HCT116 (cell line): ENCODE data around the gene BANF1. TPM values are rescaled to one million over a fixed set of nuclear protein-coding genes. Genes with fewer than 3 reads are reported as not detected.

Source experiments
- ATAC-seq: fragments of 200-7000 bp; cut with Tn5 transposase; 2 replicates; pipeline ENCODE4 v1.9.1; 2020; ENCODE audit warnings: mild to moderate bottlenecking, moderate library complexity
- BruUV-seq: library from RNA; stranded (reverse); fragments of 400-500 nt; replicated peaks from 2 replicates; lab custom pipeline; 2021; lab: Mats Ljungman, UMichigan
- CTCF ChIA-PET: fragments of 300-600 bp; sonication (Branson Sonifier 250); formaldehyde crosslinking; loops from one replicate; lab custom pipeline; 2021; ENCODE audit warnings: antibody characterized with exemption; lab: Charles Lee
- POLR2A ChIA-PET: fragments of 300-600, 350-600 bp; sonication (Branson Sonifier 250); formaldehyde crosslinking; loops from one replicate; lab custom pipeline; 2021; ENCODE audit warnings: antibody characterized with exemption; lab: Charles Lee
- RAD21 ChIA-PET, 2 experiments: fragments of 300-600 bp; sonication (Branson Sonifier 250); formaldehyde crosslinking; loops; one replicate each; lab custom pipeline; 2023; ENCODE audit warnings: low total read pairs in 2 of 2; ENCODE audit not compliant: uncharacterized antibody in 2 of 2, unreplicated experiment in 2 of 2, low non-redundant PET in 1 of 2; lab: Charles Lee
- DNase-seq: peaks from one replicate; pipeline ENCODE4 v3.0.0-alpha.2; 2010; ENCODE audit warnings: low read depth, low spot score
- H2AFZ ChIP-seq: fragments of 200-600 bp; shearing (Covaris generic), sonication (generic); 2 replicates; pipeline ENCODE4 v1.6.1; 2017; ENCODE audit warnings: low read depth, mixed run types, mixed read lengths, antibody characterized with exemption, low read length; ENCODE audit not compliant: poor library complexity, severe bottlenecking
- H3K27ac ChIP-seq: 2 replicates; pipeline ENCODE4 v1.5.1; 2012; ENCODE audit warnings: low read depth, low read length
- H3K27me3 ChIP-seq: fragments of 200-600 bp; sonication (generic); 2 replicates; pipeline ENCODE4 v1.6.1; 2016; ENCODE audit warnings: mixed run types, low read length, mixed read lengths; ENCODE audit not compliant: insufficient read depth
- H3K36me3 ChIP-seq, 2 experiments: fragments of 200-500 bp in 1 of 2; fragments of 200-600 bp in 1 of 2; sonication (Bioruptor generic) in 1 of 2; sonication (generic) in 1 of 2; 2 replicates each; pipeline versions ENCODE4 v1.5.1 to v1.6.1; 2014 to 2016; ENCODE audit warnings: low read length in 2 of 2, inconsistent platforms in 1 of 2, mixed read lengths in 1 of 2, mixed run types in 1 of 2; ENCODE audit not compliant: insufficient read depth in 2 of 2, control insufficient read depth in 1 of 2
- H3K4me1 ChIP-seq, 2 experiments: fragments of 200-600 bp in 1 of 2; sonication (generic) in 1 of 2; 2 replicates each; pipeline versions ENCODE4 v1.5.1 to v1.6.1; 2012 to 2017; ENCODE audit warnings: low read length in 2 of 2, inconsistent platforms in 1 of 2, mild to moderate bottlenecking in 1 of 2, mixed read lengths in 1 of 2, mixed run types in 1 of 2, moderate library complexity in 1 of 2; ENCODE audit not compliant: insufficient read depth in 2 of 2, control insufficient read depth in 1 of 2
- H3K4me2 ChIP-seq: fragments of 200-600 bp; sonication (generic); 2 replicates; pipeline ENCODE4 v1.6.1; 2017; ENCODE audit warnings: mixed run types, low read length, mixed read lengths
- H3K4me3 ChIP-seq, 2 experiments: fragments of 200-600 bp in 1 of 2; sonication (generic) in 1 of 2; replicated peaks in 1 of 2; 2 replicates each; pipeline ENCODE4 v1.5.1; 2011 to 2016; ENCODE audit warnings: low read length in 2 of 2, control low read depth in 1 of 2, low read depth in 1 of 2, mild to moderate bottlenecking in 1 of 2, mixed read lengths in 1 of 2, mixed run types in 1 of 2
- H3K79me2 ChIP-seq: fragments of 200-600 bp; sonication (generic); 2 replicates; pipeline ENCODE4 v1.6.1; 2017; ENCODE audit warnings: mild to moderate bottlenecking, mixed run types, low read length, moderate library complexity, mixed read lengths; ENCODE audit not compliant: insufficient read depth
- H3K9ac ChIP-seq: fragments of 200-600 bp; sonication (generic); 2 replicates; pipeline ENCODE4 v1.6.1; 2016; ENCODE audit warnings: low read length, mixed read lengths
- H3K9me2 ChIP-seq: fragments of 200-600 bp; sonication (generic), shearing (Covaris generic); 2 replicates; pipeline ENCODE4 v1.6.1; 2017; ENCODE audit warnings: mixed run types, mild to moderate bottlenecking, moderate library complexity; ENCODE audit not compliant: insufficient read depth
- H3K9me3 ChIP-seq, 2 experiments: fragments of 200-500 bp in 1 of 2; fragments of 200-600 bp in 1 of 2; sonication (Bioruptor generic) in 1 of 2; sonication (generic) in 1 of 2; 2 replicates each; pipeline ENCODE4 v1.6.1; 2014 to 2017; ENCODE audit warnings: low read length in 2 of 2, mixed read lengths in 2 of 2, inconsistent platforms in 1 of 2, low read depth in 1 of 2, mild to moderate bottlenecking in 1 of 2, mixed run types in 1 of 2, moderate library complexity in 1 of 2; ENCODE audit not compliant: control insufficient read depth in 1 of 2, insufficient read depth in 1 of 2
- H4K20me1 ChIP-seq: fragments of 200-600 bp; sonication (generic), shearing (Covaris generic); 2 replicates; pipeline ENCODE4 v1.6.1; 2017; ENCODE audit warnings: mixed run types, mild to moderate bottlenecking, moderate library complexity; ENCODE audit not compliant: insufficient read depth
- CBX3 ChIP-seq: IDR thresholded peaks from 2 replicates; pipeline ENCODE4 v1.6.1; 2012; ENCODE audit warnings: low read depth
- CEBPB ChIP-seq: IDR thresholded peaks from 2 replicates; pipeline ENCODE4 v1.6.1; 2012; ENCODE audit warnings: low read depth
- FOSL1 ChIP-seq: IDR thresholded peaks from 2 replicates; pipeline ENCODE4 v1.6.1; 2012; ENCODE audit warnings: low read depth
- JUND ChIP-seq: IDR thresholded peaks from 2 replicates; pipeline ENCODE4 v1.6.1; 2012
- POLR2A ChIP-seq: IDR thresholded peaks from 2 replicates; pipeline ENCODE4 v1.7.0; 2011; ENCODE audit warnings: borderline replicate concordance; ENCODE audit not compliant: insufficient read depth, insufficient read length; ENCODE audit errors: extremely low read depth
- POLR2AphosphoS5 ChIP-seq: IDR thresholded peaks from 2 replicates; pipeline ENCODE4 v1.6.1; 2011; ENCODE audit warnings: mild to moderate bottlenecking, low read depth, low read length, moderate library complexity
- YY1 ChIP-seq: IDR thresholded peaks from 2 replicates; pipeline ENCODE4 v1.6.1; 2011; ENCODE audit warnings: low read length, low read depth, moderate library complexity, mild to moderate bottlenecking; ENCODE audit not compliant: insufficient replicate concordance; ENCODE audit errors: extremely low read depth
- ZBTB33 ChIP-seq: IDR thresholded peaks from 2 replicates; pipeline ENCODE4 v1.6.1; 2011; ENCODE audit warnings: mild to moderate bottlenecking, low read length, moderate library complexity; ENCODE audit not compliant: insufficient replicate concordance; ENCODE audit errors: extremely low read depth
- ZNF274 ChIP-seq: fragments of 200-500 bp; sonication (Bioruptor generic); IDR thresholded peaks from 2 replicates; pipeline ENCODE4 v1.6.1; 2014; ENCODE audit warnings: mild to moderate bottlenecking, low read depth, low read length, inconsistent platforms
- intact Hi-C: fragments of 100-400 bp; cut with micrococcal nuclease; formaldehyde crosslinking; loops from 2 replicates; pipeline ENCODE4 v1.10.0; 2022
- total RNA-seq: library from RNA; stranded (reverse); gene quantifications from one replicate; pipeline ENCODE4 v1.2.1, GENCODE V29; 2021; ENCODE audit not compliant: unreplicated experiment

The BANF1 gene
- total RNA-seq, 1 experiment from 2014 or later, result 356 TPM

- no peak for ATAC-seq
- Histone ChIP-seq H3K9me2 (no peaks in the 10 kb centered on the region), H3K36me3 (no peaks in the 10 kb centered on the region), H4K20me1 (no peaks in the 10 kb centered on the region), H2AFZ (no peak overlapping the region), H3K4me2 (no peak overlapping the region), H3K27ac (no peak overlapping the region), H3K27me3 (no peaks in the 10 kb centered on the region), H3K9me3 (no peaks in the 10 kb centered on the region), H3K79me2 (peaks cover 6% of the 10 kb centered on the region), H3K4me3 (no peak overlapping the region), H3K9ac (no peak overlapping the region), H3K4me1 (peaks cover 16 to 23% of the 10 kb centered on the region in 2 experiments)
- no peak for TF ChIP-seq POLR2A
- no peak for TF ChIP-seq CEBPB
- TF ChIP-seq POLR2AphosphoS5, result no peak
- TF ChIP-seq ZNF274, result no peak
- TF ChIP-seq FOSL1, result no peak
- no peak for TF ChIP-seq JUND
- no peak for TF ChIP-seq ZBTB33
- TF ChIP-seq YY1, result no peak
- TF ChIP-seq CBX3, result no peak
- ChIA-PET CTCF (no interaction called here), RAD21 (interaction anchor here in 1 of 2 experiments (0.5 kb wide), 1 partner anchor 388 kb away, joined by 3 read pairs; no protein-coding TSS in a partner anchor), POLR2A (no interaction called here)
- DNase-seq, result no peak
- BruUV-seq, result no TSS peak
- intact Hi-C loops, result no loop called here
Measured at GRCh38 chr11:66047541-66048365, 45.5 kb downstream of the BANF1 start.
